Neural cell (in vitro differentiated cells): ENCODE results near the gene ELOVL3.

Experiments used
- MXI1 ChIP-seq: fragments of 450-650 bp; conservative IDR thresholded peaks from 2 replicates; pipeline ENCODE4 v1.6.1; 2014; ENCODE audit warnings: antibody characterized with exemption, mild to moderate bottlenecking; ENCODE audit not compliant: poor library complexity, severe bottlenecking
- POLR2AphosphoS5 ChIP-seq: IDR thresholded peaks from 2 replicates; pipeline ENCODE4 v1.6.1; 2012
- RAD21 ChIP-seq: fragments of 450-650 bp; conservative IDR thresholded peaks from 2 replicates; pipeline ENCODE4 v1.6.1; 2014; ENCODE audit warnings: antibody characterized with exemption, mild to moderate bottlenecking, moderate library complexity
- SMC3 ChIP-seq: fragments of 450-650 bp; conservative IDR thresholded peaks from 2 replicates; pipeline ENCODE4 v1.6.1; 2014; ENCODE audit warnings: antibody characterized with exemption, mild to moderate bottlenecking, moderate library complexity; ENCODE audit not compliant: poor library complexity
- TF ChIP-seq, protein P1 (sequence below): fragments of 450-650 bp; IDR thresholded peaks from 2 replicates; pipeline ENCODE4 v1.5.1; 2014; ENCODE audit warnings: antibody characterized with exemption, mild to moderate bottlenecking, moderate library complexity; ENCODE audit not compliant: poor library complexity, severe bottlenecking

DNA sequence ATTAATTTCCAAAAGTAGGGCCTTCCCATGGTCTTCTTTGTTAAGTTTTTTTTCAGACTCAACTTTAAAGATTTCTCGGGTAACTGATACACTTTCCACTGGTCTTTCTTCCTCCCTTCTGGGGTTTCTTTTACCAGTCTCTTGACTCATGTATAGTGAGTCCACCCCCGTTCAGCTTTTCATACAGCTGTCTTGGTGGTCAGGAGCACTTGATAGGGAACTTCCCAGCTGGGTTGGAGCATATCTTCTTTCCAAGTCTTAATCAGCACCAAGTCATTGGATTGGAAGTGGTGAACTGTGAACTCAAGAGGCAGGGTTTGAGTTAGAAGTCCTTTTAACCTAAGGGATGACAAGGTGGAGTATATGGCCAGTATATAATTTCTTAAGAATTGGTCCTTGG, 29.2 kb upstream of the ELOVL3 start:
- TF ChIP-seq MXI1 (no peak), POLR2AphosphoS5 (no peak), SMC3 (no peak), RAD21 (no peak)
- TF ChIP-seq, protein P1, sequence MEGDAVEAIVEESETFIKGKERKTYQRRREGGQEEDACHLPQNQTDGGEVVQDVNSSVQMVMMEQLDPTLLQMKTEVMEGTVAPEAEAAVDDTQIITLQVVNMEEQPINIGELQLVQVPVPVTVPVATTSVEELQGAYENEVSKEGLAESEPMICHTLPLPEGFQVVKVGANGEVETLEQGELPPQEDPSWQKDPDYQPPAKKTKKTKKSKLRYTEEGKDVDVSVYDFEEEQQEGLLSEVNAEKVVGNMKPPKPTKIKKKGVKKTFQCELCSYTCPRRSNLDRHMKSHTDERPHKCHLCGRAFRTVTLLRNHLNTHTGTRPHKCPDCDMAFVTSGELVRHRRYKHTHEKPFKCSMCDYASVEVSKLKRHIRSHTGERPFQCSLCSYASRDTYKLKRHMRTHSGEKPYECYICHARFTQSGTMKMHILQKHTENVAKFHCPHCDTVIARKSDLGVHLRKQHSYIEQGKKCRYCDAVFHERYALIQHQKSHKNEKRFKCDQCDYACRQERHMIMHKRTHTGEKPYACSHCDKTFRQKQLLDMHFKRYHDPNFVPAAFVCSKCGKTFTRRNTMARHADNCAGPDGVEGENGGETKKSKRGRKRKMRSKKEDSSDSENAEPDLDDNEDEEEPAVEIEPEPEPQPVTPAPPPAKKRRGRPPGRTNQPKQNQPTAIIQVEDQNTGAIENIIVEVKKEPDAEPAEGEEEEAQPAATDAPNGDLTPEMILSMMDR = no peak
